GM13977 (cell line): ENCODE results near the gene TRHDE.

Source experiments
- DNase-seq: peaks from one replicate; pipeline ENCODE4 v3.0.0; 2012; ENCODE audit warnings: low spot score
- in situ Hi-C: fragments of 300-500 bp; cut with MboI; formaldehyde crosslinking; loops from one replicate; pipeline ENCODE4 v1.12.0; 2022; ENCODE audit warnings: low sequenced_read_pairs, low pct_unique_long_range_greater_than_20kb, mixed read lengths, inconsistent platforms; ENCODE audit not compliant: unreplicated experiment
- TF ChIP-seq, protein P1 (sequence below): IDR thresholded peaks from 2 replicates; pipeline ENCODE4 v1.5.1; 2012; ENCODE audit warnings: mild to moderate bottlenecking, control low read depth; ENCODE audit not compliant: insufficient read depth; ENCODE audit errors: extremely low read depth, missing control alignments

Gene TRHDE

GRCh38 chr12:72467985-72468384 lies 195.8 kb downstream of the TRHDE start:
- TF ChIP-seq, protein P1, sequence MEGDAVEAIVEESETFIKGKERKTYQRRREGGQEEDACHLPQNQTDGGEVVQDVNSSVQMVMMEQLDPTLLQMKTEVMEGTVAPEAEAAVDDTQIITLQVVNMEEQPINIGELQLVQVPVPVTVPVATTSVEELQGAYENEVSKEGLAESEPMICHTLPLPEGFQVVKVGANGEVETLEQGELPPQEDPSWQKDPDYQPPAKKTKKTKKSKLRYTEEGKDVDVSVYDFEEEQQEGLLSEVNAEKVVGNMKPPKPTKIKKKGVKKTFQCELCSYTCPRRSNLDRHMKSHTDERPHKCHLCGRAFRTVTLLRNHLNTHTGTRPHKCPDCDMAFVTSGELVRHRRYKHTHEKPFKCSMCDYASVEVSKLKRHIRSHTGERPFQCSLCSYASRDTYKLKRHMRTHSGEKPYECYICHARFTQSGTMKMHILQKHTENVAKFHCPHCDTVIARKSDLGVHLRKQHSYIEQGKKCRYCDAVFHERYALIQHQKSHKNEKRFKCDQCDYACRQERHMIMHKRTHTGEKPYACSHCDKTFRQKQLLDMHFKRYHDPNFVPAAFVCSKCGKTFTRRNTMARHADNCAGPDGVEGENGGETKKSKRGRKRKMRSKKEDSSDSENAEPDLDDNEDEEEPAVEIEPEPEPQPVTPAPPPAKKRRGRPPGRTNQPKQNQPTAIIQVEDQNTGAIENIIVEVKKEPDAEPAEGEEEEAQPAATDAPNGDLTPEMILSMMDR, result no peak
- in situ Hi-C loops, result no loop called here
- no peak for DNase-seq

DNA sequence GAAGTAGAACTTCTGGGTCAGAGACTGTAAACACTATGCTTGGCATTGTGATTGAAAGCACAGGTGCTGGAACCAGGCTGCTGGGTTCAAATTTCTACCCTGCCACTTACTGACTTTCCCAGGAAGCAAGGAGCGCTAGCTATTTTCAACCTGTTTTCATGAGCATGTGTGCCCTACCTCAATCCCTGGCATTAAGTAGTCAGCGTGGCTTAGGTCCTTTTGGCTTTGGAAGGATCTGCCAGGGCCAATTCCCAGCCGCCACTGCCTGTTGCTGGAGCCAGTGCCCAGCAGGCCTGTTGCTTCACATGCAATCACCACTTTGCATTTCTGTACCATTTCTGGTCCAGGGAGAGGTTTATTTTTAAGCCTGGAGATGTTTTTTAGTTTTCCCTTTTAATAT lies 196.3 kb downstream of the TRHDE start:
- TF ChIP-seq, protein P1, result no peak
- in situ Hi-C loops, result no loop called here
- DNase-seq, result no peak

- no peak for DNase-seq
- in situ Hi-C loops, result no loop called here
- TF ChIP-seq, protein P1, result no peak
Measured at GRCh38 chr12:72471806-72472205, 199.6 kb downstream of the TRHDE start.

- in situ Hi-C loops, result no loop called here
- DNase-seq, result no peak
- TF ChIP-seq, protein P1, result no peak
Measured at GRCh38 chr12:72472350-72472749, 200.2 kb downstream of the TRHDE start.

DNA sequence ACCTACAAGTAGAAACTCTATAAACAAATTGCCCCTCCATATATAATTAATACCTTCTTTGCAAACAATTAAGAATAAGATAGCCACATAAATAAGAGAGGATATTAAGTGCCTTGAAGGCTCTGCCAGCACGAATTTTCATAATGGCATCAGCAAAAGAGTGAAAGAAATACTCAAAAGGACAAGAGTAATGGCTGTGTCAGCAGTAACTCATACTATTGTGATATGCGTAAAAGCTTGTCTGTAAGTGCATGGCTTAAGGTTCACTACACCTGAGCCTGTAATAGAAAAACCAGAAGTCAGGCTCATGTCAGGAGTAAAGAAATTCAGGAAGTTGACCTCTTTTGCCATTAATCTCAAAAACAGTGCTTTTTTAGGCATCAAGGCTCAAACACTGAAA lies 204.1 kb downstream of the TRHDE start:
- no peak for DNase-seq
- in situ Hi-C loops, result no loop called here
- TF ChIP-seq, protein P1, result no peak

DNA sequence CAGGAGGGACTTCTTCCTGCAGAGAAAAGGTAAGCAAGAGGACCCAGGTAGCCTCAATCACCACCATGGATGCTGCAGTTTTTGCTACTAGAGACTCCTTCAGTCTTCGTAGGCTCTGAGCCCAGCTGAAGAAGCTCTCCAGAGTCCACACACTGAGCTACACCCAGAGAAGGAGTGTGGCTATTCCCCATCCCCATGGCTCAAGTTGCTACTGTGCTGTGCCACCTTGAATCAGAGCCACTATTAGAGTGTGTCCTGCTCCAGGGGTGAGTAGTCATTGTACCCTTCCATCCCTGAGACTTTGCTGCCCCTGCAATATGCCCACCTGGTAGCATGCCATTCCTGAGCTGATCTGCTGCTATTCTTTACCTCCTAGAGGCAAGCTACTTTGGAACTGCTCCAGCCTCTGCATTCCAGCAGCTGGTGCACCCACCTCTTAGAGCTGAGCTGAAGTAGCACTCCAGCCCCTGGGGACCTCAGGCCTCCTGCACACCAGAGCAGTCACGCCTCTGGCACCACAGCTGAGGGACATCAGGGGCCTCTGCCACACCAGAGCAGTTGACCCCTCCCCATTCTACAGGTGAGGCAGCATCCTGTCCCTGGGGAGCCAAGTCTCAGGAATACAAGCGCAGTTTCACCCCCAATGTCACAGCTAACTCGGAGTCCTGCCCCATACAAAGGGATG lies 213.0 kb downstream of the TRHDE start:
- in situ Hi-C loops, result no loop called here
- TF ChIP-seq, protein P1, result no peak
- no peak for DNase-seq
